NCI-H345 (cell line): ENCODE results near the gene PIK3C2A.

Experiments
- DNase-seq: peaks from one replicate; lab custom pipeline; 2025; lab: John Stamatoyannopoulos, UW

Gene PIK3C2A

GRCh38 chr11:17217401-17217800 is 9.6 kb upstream of the PIK3C2A start:
- DNase-seq = no peak

DNA sequence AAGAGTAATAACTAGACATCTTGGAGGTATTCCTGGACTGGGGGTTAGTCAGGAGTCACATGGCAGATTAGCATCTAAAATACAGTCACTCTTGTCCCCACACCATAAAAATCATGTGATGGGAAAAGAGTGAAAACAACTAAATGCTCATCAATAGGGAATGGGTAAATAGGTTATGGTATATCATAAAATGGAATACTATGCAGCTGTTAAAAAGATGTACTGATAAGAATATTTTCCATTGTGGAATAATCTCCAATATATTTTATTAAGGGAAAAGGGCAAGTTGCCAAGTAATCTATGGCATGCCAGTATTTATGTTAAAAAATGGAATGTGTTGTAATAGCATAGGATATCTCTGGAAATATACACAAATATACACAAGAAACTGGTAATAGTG is 6.6 kb upstream of the PIK3C2A start:
- no peak for DNase-seq

- no peak for DNase-seq
Measured at GRCh38 chr11:17211286-17211685, 3.5 kb upstream of the PIK3C2A start.

DNA sequence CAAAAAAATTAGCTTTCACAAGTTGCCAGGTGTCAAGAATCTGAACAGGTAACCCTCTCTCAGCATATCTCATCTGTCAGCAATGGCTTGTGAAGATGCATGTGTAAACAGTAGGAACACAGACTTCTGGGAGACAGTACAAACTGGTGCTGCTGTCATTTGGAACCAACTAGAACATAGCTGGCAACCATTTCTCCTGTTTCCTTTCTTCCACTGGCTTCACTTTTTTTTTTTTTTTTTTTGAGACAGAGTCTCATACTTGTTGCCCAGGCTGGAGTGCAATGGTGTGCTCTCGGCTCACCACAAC is 2.1 kb upstream of the PIK3C2A start:
- DNase-seq = no peak

GRCh38 chr11:17208257-17208999 is 642 bp upstream of the PIK3C2A start:
- DNase-seq = peak; percentile 80

DNA sequence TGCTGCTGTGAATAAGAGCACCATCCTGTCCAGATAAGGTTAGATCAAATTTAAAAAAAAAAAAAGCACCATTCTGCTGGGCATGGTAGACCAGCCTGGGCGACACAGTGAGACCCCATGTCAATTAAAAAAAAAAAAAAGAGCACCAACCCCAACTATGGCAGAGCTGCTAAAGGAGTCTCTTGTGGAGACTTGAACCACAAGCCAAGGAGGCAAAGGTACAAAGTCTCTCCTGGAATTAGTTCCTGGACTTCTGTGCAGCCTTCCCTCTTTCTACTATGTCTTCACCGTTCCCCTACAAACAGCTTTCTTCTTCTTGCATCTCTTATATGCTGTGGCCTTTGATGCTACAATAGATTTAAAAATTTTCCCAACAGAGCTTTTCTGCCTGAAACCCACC is 1.3 kb downstream of the PIK3C2A start:
- DNase-seq = no peak

GRCh38 chr11:17197431-17197898 is 10.3 kb downstream of the PIK3C2A start:
- no peak for DNase-seq

- DNase-seq = no peak
Measured at GRCh38 chr11:17188675-17189074, 19.1 kb downstream of the PIK3C2A start.

DNA sequence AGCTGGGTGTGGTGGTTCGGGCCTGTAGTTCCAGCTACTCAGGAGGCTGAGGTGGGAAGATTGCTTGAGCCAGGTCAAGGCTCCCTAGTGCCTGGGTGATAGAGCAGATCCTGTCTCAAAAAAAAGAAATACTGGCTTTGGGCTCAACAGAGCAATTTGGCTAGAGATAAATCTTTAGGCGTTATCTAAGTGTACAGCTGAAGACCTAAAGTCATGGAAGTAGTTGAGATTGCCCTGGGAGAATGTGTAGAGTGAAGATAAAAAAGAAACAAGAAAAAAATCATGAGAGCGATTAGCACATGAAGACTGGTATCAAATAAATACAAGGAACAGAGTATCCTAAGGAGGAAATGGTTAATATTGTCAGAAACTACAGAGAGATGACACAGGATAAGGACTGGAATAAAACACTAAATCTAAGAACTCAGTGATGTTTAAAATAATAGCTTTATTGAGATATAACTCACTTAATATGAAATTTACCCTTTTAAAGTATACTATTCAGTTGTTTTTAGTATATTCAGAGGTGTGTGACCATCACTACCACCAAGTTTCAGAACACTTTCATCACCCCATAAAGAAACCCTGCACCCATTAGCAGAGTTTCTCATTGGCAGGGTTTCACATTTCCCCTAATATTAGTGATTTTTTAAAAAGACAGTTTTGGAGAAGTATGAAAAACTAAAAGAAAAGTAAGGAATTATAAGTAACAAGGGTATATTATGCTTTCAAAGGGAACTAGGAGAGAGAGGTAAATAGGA is 20.7 kb downstream of the PIK3C2A start:
- DNase-seq = no peak

- DNase-seq = no peak
Measured at GRCh38 chr11:17185938-17186337, 21.8 kb downstream of the PIK3C2A start.

- no peak for DNase-seq
Measured at GRCh38 chr11:17184882-17185587, 22.8 kb downstream of the PIK3C2A start.

GRCh38 chr11:17183836-17184235 is 23.9 kb downstream of the PIK3C2A start:
- DNase-seq = no peak

DNA sequence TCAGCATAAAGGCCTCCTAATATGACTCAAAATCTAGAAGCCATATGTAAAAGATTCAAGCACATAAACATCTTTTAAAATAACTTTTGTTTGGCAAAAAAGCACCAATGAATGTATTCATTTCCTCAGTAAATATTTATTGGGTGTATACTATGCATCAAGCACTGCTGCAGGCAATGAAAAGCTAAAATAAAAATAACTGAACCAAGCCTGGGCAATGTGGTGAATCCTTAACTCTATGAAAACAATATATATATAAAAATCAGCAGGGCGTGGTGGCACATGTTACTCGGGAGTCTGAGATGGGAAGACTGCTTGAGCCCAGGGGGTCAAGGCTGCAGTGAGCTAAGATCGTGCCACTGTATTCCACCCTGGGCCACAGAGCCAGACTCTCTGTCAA is 27.8 kb downstream of the PIK3C2A start:
- no peak for DNase-seq

- DNase-seq = no peak
Measured at GRCh38 chr11:17173332-17173731, 34.5 kb downstream of the PIK3C2A start.

GRCh38 chr11:17171916-17172315 is 35.9 kb downstream of the PIK3C2A start:
- no peak for DNase-seq

- DNase-seq = no peak
Measured at GRCh38 chr11:17171343-17171742, 36.4 kb downstream of the PIK3C2A start.

GRCh38 chr11:17169876-17170275 is 37.9 kb downstream of the PIK3C2A start:
- no peak for DNase-seq

DNA sequence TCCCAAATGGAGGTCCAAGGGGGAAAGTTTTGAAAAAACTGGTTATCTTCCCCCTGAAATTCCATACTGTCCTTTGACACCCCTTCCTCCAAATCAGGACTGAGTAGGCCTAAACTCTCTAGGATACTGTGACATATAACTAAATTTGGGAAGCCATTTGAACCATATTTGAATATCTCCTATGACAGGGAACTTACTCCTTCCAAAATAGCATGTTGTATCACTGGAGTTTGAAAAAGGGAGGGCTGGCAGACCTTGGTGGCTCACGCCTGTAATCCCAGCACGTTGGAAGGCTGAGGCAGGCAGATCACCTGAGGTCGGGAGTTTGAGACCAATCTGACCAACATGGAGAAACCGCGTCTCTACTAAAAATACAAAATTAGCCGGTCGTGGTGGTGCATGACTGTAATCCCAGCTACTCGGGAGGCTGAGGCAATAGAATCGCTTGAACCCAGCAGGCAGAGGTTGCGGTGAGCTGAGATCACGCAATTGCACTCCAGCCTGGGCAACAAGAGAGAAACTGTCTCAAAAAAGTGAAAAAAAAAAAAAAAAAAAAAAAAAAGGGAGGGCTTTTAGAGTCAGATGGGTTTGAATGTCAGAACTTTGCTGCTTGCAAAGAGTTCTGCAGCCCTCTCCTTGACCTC is 42.4 kb downstream of the PIK3C2A start:
- DNase-seq = no peak

DNA sequence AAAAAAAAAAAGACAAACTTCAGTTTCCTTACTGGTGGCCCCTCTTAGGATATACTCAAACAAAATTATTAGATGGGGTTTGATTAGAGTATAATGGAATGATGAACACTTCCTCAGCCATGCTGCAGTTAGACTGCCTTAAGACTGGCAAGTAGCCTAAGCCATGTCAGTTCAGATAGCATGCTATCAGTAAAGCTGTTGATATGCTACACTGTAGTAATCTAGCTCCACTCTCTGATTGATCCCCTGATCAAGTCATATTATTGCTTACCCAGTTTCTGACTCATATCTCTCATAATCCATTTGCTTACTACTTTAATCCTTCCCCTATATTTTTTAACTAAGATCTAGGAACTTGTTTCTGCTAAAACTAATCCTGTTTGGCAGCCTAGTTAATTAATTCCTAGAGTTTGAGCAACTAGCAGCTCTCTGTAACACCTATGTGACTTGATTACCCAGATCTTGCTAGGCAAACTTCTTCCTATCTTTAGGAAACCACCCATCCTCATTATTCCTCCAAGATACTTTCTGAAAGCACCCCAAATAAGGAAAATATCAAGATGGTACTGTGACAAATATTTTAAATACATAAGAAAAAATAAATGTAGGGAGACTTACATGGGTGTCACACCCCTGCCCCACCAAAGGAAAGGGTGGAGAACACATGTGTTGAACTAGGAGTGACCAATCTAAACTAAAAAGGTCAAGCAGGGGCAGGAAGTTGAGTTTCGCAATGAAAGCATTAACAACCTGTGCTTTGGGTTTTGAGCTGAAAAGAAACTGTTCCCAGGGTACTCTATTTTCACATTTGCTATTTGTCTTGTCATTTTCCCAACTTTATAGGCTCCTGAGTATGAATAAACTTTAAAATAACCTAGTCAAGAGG is 43.2 kb downstream of the PIK3C2A start:
- DNase-seq = no peak

DNA sequence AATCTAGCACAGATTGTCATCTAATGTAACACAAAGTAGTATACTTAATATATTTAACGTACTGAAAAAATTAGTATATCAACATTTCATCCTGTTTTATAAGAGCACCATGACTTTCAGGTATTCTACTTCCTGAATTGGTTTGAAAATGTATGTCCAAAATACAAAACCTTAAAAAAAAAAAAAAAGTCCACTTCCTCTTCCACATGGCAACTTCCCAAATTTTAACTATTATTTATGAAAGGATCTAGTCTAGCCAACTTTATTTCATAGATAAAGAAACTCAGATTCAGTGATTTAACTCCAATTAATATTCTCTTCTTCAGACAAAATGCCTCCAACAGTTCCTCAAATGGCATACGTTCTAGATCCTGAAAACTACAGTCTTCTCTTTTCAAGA is 44.0 kb downstream of the PIK3C2A start:
- DNase-seq = no peak

GRCh38 chr11:17163291-17163690 is 44.5 kb downstream of the PIK3C2A start:
- no peak for DNase-seq

GRCh38 chr11:17162376-17162775 is 45.4 kb downstream of the PIK3C2A start:
- no peak for DNase-seq
